Measurements from ENCODE around the gene OR52B2. TPM values are rescaled to one million over a fixed set of nuclear protein-coding genes. Genes with fewer than 3 reads are reported as not detected.

Gene OR52B2
- polyA plus RNA-seq, 1 of the 3 experiments (the other 2 are of a cell fraction), result not detected

DNA sequence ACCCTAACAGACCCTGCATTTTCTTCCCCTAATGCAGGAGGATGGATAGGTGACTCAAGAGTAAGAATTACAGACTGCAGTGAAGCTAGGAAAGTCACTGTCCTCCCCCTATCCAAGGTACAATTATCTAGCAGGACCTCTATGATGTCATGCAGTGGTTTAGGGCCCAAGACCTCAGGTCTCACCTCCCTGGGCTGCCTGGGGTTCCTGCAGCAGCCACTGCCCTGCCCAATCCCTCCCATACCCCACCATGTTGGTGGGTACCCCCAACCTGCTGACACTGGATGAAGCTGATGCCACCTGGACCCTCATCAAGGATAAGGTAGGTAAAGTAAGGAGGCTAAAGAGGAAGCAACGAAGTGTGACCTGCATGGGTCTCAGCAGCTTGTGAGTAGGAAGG lies 35.2 kb upstream of the OR52B2 start, which contains the start of gene C11orf42:
C11orf42 (plus strand) TSS at position 192 of the 400 bp plus-strand sequence; CDS start at position 251, 59 bp downstream.
- Histone ChIP-seq H3K9ac (no peak within 1 kb of the TSS), H4K20me1 (ENCODE audit: insufficient read depth) (no peaks in the 10 kb centered on the region), H3K9me2 (no peaks in the 10 kb centered on the region), H3F3A (replicated peaks; ENCODE audit: insufficient read depth) (no peaks in the 10 kb centered on the region), H3K27me3 (ENCODE audit: insufficient read depth) (no peaks in the 10 kb centered on the region), H3K9me3 (no peaks in the 10 kb centered on the region), H3K27ac (ENCODE audit: low read depth in 2 of 2, low read length in 1 of 2) (no peak within 1 kb of the TSS), H3K4me3 (ENCODE audit: low read depth in 2 of 2, low read length in 1 of 2) (no peak within 1 kb of the TSS), H3K79me2 (ENCODE audit: insufficient read depth) (no peaks in the 10 kb centered on the region), H3K4me1 (ENCODE audit: control insufficient read depth in 1 of 2, insufficient read depth in 2 of 2, low read depth in 1 of 2, low read length in 1 of 2) (no peaks in the 10 kb centered on the region), H2AFZ (ENCODE audit: low read depth) (no peak within 1 kb of the TSS), H3K36me3 (replicated peaks in 1 of 2; ENCODE audit: control insufficient read depth in 1 of 2, insufficient read depth in 2 of 2, low read length in 1 of 2) (peaks cover 6 to 20% of the 10 kb centered on the region in 2 experiments), H3K4me2 (no peak within 1 kb of the TSS)
- POLR2A ChIA-PET, result no interaction called here
- CTCF ChIA-PET, result interaction anchor here (1.2 kb wide), 1 partner anchor 149 kb away, joined by 4 read pairs; no protein-coding TSS in a partner anchor
- whole genome bisulfite sequencing (ENCODE audit: low lambda C conversion rate), result 84% methylated on average over 1 of the region's 1 CpG
- DNase-seq, result no peak
- TF ChIP-seq RAD21 (IDR thresholded peaks at IDR 0.05; ENCODE audit: low read length), result no peak
- TF ChIP-seq GATA2 (CRISPR knock-in tag; IDR thresholded peaks at IDR 0.05), result no peak
- TF ChIP-seq FOXM1 (IDR thresholded peaks at IDR 0.05; ENCODE audit: low read depth), result no peak
- no peak for TF ChIP-seq EZH2phosphoT487 (IDR thresholded peaks at IDR 0.05; ENCODE audit: borderline replicate concordance, low read depth)
- TF ChIP-seq RCOR1 (IDR thresholded peaks at IDR 0.05; ENCODE audit: low read length), result no peak
- TF ChIP-seq USF2 (IDR thresholded peaks at IDR 0.05; ENCODE audit: borderline replicate concordance, low read depth, low read length), result no peak
- TF ChIP-seq REST (IDR thresholded peaks at IDR 0.05; ENCODE audit: low read depth, low read length), result no peak
- TF ChIP-seq TCF12 (IDR thresholded peaks at IDR 0.05), result no peak
- TF ChIP-seq MAX (IDR thresholded peaks at IDR 0.05; ENCODE audit: low read depth), result no peak
- no peak for TF ChIP-seq RXRA (IDR thresholded peaks at IDR 0.05; ENCODE audit: borderline replicate concordance, low read depth)
- TF ChIP-seq GABPA (IDR thresholded peaks at IDR 0.05; ENCODE audit: low read depth), result no peak
- TF ChIP-seq PBX3 (IDR thresholded peaks at IDR 0.05), result no peak
- TF ChIP-seq, protein P1, sequence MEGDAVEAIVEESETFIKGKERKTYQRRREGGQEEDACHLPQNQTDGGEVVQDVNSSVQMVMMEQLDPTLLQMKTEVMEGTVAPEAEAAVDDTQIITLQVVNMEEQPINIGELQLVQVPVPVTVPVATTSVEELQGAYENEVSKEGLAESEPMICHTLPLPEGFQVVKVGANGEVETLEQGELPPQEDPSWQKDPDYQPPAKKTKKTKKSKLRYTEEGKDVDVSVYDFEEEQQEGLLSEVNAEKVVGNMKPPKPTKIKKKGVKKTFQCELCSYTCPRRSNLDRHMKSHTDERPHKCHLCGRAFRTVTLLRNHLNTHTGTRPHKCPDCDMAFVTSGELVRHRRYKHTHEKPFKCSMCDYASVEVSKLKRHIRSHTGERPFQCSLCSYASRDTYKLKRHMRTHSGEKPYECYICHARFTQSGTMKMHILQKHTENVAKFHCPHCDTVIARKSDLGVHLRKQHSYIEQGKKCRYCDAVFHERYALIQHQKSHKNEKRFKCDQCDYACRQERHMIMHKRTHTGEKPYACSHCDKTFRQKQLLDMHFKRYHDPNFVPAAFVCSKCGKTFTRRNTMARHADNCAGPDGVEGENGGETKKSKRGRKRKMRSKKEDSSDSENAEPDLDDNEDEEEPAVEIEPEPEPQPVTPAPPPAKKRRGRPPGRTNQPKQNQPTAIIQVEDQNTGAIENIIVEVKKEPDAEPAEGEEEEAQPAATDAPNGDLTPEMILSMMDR (IDR thresholded peaks at IDR 0.05), result no peak
- TF ChIP-seq ELF1 (IDR thresholded peaks at IDR 0.05), result no peak
- no peak for TF ChIP-seq RFX5 (IDR thresholded peaks at IDR 0.05; ENCODE audit: low read length)
